MCF 10A (cell line): ENCODE data around the gene VPREB1. TPM values are rescaled to one million over a fixed set of nuclear protein-coding genes. Genes with fewer than 3 reads are reported as not detected.
"Not testable (repeated sequence)": the region's sequence is repeated elsewhere in the genome, so short reads cannot be mapped to it uniquely, and the experiment has no call there.

Experiments used
- BruUV-seq: library from RNA; stranded (reverse); fragments of 400-500 nt; replicated peaks from 2 replicates; lab custom pipeline; 2021; lab: Mats Ljungman, UMichigan
- CTCF ChIA-PET: fragments of 300-600 bp; sonication (Branson Sonifier 250); formaldehyde crosslinking; extraction: SDS; loops from one replicate; lab custom pipeline; 2021; ENCODE audit warnings: antibody characterized with exemption, inconsistent platforms; lab: Yijun Ruan, JAX
- POLR2A ChIA-PET: fragments of 300-600, 350-650 bp; sonication (Branson Sonifier 250); formaldehyde crosslinking; extraction: SDS; loops from one replicate; lab custom pipeline; 2020; ENCODE audit warnings: antibody characterized with exemption, inconsistent platforms; lab: Yijun Ruan, JAX
- DNase-seq: peaks from one replicate; pipeline ENCODE4 v3.0.0-alpha.2; 2018; ENCODE audit not compliant: unreplicated experiment
- H3K27ac Mint-ChIP-seq: one replicate; pipeline ENCODE4 v1.8.0; 2022; ENCODE audit warnings: mild to moderate bottlenecking, low read depth, mixed read lengths; ENCODE audit not compliant: unreplicated experiment
- H3K27me3 Mint-ChIP-seq: one replicate; pipeline ENCODE4 v1.8.0; 2022; ENCODE audit warnings: mixed read lengths; ENCODE audit not compliant: insufficient read depth, unreplicated experiment
- H3K36me3 Mint-ChIP-seq: one replicate; pipeline ENCODE4 v1.8.0; 2022; ENCODE audit warnings: mild to moderate bottlenecking, moderate library complexity, mixed read lengths; ENCODE audit not compliant: insufficient read depth, unreplicated experiment
- H3K4me1 Mint-ChIP-seq: one replicate; pipeline ENCODE4 v1.8.0; 2022; ENCODE audit warnings: mixed read lengths; ENCODE audit not compliant: insufficient read depth, unreplicated experiment
- H3K4me3 Mint-ChIP-seq: one replicate; pipeline ENCODE4 v1.8.0; 2022; ENCODE audit warnings: mild to moderate bottlenecking, moderate library complexity, mixed read lengths; ENCODE audit not compliant: unreplicated experiment
- H3K9me3 Mint-ChIP-seq: one replicate; pipeline ENCODE4 v1.8.0; 2022; ENCODE audit warnings: mixed read lengths; ENCODE audit not compliant: unreplicated experiment
- intact Hi-C: fragments of 100-400 bp; cut with micrococcal nuclease; formaldehyde crosslinking; loops from 2 replicates; pipeline ENCODE4 v1.14.1; 2022
- total RNA-seq: library from RNA; stranded (reverse); gene quantifications from 2 replicates; pipeline ENCODE4 v1.2.3, GENCODE V29; 2022

Gene VPREB1
- total RNA-seq, 1 experiment from 2014 or later: not detected

DNA sequence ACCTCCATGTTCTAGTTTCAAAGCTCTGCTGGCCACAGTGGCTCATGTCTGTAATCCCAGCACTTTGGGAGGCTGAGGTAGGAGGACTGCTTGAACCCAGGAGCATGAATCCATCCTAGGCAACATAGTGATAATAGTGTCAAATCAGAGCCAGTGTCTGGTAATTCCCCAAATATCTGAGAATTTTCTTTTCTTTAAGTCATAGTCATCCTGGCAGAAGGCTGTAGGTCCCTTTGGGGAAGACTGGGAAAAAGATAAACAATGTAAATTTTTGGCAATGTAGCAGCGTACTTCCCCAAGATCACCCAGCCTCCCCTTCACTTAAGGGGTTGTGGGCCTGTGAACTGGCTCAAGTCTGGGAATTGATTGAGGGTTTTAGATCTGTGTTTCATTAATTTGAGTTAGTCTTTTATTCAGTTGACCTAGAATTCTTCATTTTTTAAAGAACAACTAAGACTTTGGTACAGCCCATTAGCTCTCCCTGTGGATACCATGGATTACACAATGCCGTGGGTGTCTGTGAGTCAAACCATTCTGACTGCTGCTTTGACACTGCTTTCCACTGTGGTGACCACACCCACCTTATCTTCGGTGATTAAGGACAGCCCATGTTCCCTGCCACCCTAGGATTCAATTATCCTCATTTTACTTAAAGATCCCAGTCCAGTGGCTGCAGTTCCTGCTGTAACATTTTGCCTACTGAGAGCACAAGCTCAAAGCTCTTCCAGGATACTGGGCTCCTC, 17.9 kb downstream of the VPREB1 start:
- DNase-seq: peak; percentile 47
- H3K9me3 Mint-ChIP-seq, BruUV-seq, H3K4me3 Mint-ChIP-seq, intact Hi-C loops, H3K36me3 Mint-ChIP-seq, H3K4me1 Mint-ChIP-seq, H3K27ac Mint-ChIP-seq, CTCF ChIA-PET, H3K27me3 Mint-ChIP-seq: not testable (repeated sequence)
- POLR2A ChIA-PET: interaction anchor here (0.6 kb wide), 1 partner anchor 9 kb away, joined by 3 read pairs; no protein-coding TSS in a partner anchor

GRCh38 chr22:22263823-22264222, 19.2 kb downstream of the VPREB1 start:
- CTCF ChIA-PET, intact Hi-C loops, DNase-seq, H3K27me3 Mint-ChIP-seq, H3K27ac Mint-ChIP-seq, H3K9me3 Mint-ChIP-seq, POLR2A ChIA-PET, H3K4me1 Mint-ChIP-seq, H3K4me3 Mint-ChIP-seq, BruUV-seq: not testable (repeated sequence)
- H3K36me3 Mint-ChIP-seq: peaks cover 11% of the 10 kb centered on the region

GRCh38 chr22:22270036-22270676, 25.6 kb downstream of the VPREB1 start:
- intact Hi-C loops, H3K27ac Mint-ChIP-seq, POLR2A ChIA-PET, DNase-seq, H3K4me3 Mint-ChIP-seq, H3K4me1 Mint-ChIP-seq, CTCF ChIA-PET, BruUV-seq, H3K9me3 Mint-ChIP-seq, H3K27me3 Mint-ChIP-seq: not testable (repeated sequence)
- H3K36me3 Mint-ChIP-seq: peaks cover 11% of the 10 kb centered on the region

GRCh38 chr22:22277423-22277822, 32.8 kb downstream of the VPREB1 start:
- CTCF ChIA-PET, H3K4me1 Mint-ChIP-seq, DNase-seq, POLR2A ChIA-PET, H3K4me3 Mint-ChIP-seq, intact Hi-C loops, BruUV-seq, H3K27ac Mint-ChIP-seq, H3K27me3 Mint-ChIP-seq, H3K36me3 Mint-ChIP-seq, H3K9me3 Mint-ChIP-seq: not testable (repeated sequence)

DNA sequence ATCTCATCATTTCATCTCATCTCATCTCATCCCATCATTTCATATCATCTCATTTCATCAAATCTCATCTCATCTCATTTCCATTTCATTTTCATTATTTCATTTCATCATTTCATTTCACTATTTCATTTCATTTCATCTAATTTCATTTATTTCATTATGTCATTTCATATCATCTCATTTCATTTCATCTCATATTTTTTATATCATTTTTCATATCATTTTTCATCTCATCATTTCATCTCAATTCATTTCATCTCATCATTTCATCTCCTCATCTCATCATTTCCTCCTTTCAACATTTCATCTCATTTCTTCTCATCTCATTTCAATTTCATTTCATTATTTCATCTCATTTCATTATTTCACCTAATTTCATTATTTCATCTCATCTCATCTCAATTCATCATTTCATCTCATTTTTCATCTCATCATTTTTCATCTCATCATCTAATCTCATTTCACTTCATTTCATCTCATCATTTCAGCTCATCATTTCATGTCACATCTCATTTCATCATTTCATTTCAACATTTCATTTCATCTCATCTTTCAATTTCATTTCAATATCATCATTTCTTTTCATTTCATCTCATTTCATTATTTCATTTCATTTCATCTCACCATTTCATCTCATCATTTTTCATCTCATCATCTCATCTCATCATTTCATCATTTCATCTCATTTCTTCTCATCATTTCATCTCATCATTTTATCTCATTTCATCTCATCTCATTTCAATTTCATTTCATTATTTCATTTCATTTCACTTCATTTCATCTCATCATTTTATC, 40.6 kb downstream of the VPREB1 start:
- H3K36me3 Mint-ChIP-seq, H3K4me3 Mint-ChIP-seq, H3K27ac Mint-ChIP-seq, intact Hi-C loops, BruUV-seq, DNase-seq, H3K9me3 Mint-ChIP-seq, H3K4me1 Mint-ChIP-seq, CTCF ChIA-PET, POLR2A ChIA-PET, H3K27me3 Mint-ChIP-seq: not testable (repeated sequence)

DNA sequence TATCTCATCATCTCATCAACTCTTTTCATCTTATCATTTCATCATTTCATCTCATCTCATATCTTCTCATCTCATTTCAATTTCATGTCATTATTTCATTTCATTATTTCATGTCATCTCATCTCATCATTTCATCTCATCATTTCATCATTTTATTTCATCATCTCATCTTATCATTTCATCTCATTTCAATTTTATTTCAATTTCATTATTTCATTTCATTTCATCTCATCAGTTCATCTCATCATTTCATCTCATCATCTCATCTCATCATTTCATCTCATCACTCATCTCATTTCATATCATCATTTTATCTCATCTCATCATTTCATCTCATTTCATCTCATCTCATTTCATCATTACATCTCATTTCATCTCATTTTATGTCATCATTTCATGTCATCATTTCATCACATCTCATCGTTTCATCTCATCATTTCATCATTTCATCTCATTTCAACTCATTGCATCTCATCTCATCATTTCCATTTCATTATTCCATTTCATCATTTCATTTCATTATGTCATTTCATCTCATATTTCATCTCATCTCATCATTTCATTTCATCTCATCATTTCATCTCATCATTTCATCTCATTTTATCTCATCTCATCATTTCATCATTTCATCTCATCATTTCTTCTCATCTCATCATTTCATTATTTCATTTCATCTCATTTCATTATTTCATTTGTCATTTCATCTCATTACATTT, 42.0 kb downstream of the VPREB1 start:
- H3K9me3 Mint-ChIP-seq, BruUV-seq, H3K4me3 Mint-ChIP-seq: not testable (repeated sequence)

GRCh38 chr22:22287106-22287626, 42.6 kb downstream of the VPREB1 start:
- DNase-seq, H3K4me3 Mint-ChIP-seq, H3K27ac Mint-ChIP-seq, CTCF ChIA-PET, BruUV-seq, H3K4me1 Mint-ChIP-seq, H3K27me3 Mint-ChIP-seq, POLR2A ChIA-PET, H3K36me3 Mint-ChIP-seq, intact Hi-C loops, H3K9me3 Mint-ChIP-seq: not testable (repeated sequence)

More for the DNA sequence above, 42.0 kb downstream of the VPREB1 start:
- intact Hi-C loops, H3K27ac Mint-ChIP-seq, H3K27me3 Mint-ChIP-seq, H3K4me1 Mint-ChIP-seq, DNase-seq, CTCF ChIA-PET, POLR2A ChIA-PET, H3K36me3 Mint-ChIP-seq: not testable (repeated sequence)

DNA sequence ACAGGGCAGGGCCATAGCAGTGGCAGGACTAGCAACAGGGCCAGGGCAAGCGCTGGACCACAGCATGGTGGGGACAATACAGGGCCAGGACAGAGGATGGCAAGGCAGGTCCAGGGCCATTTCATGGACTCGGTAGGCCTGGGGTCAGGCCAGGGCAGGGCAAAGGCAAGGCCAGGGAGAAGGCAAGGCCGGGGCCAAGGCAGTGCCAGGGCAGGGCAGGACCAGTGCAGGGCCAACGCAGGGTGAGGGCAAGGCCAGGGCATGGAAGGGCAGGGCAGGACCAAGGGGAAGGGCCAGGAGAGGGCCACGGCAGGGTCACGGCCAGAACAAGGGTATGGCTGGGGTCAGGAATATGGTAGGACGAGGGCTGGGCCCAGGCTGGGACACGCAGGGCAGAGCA, 45.1 kb downstream of the VPREB1 start:
- intact Hi-C loops, POLR2A ChIA-PET, H3K36me3 Mint-ChIP-seq, H3K4me1 Mint-ChIP-seq, H3K4me3 Mint-ChIP-seq, CTCF ChIA-PET, H3K9me3 Mint-ChIP-seq, BruUV-seq, H3K27me3 Mint-ChIP-seq, H3K27ac Mint-ChIP-seq, DNase-seq: not testable (repeated sequence)
